Stimulated activated CD8-positive, alpha-beta memory T cell treated with anti-CD3 and anti-CD28 coated beads, Interleukin-12 subunit alpha, Interleukin-12 subunit beta, amount 100 ng/mL, for 24 hours (primary cell): ENCODE data around the gene UVSSA.
"Not testable (repeated sequence)": the region's sequence is repeated elsewhere in the genome, so short reads cannot be mapped to it uniquely, and the experiment has no call there.

ENCODE experiments used
- DNase-seq: peaks from one replicate; pipeline ENCODE4 v3.0.0-alpha.2; 2020; ENCODE audit errors: extremely low read depth

The UVSSA gene

GRCh38 chr4:1395389-1395820 is 48.4 kb downstream of the UVSSA start:
- not testable (repeated sequence) for DNase-seq

GRCh38 chr4:1395941-1396805 is 49.2 kb downstream of the UVSSA start:
- no peak for DNase-seq

GRCh38 chr4:1396806-1397455 is 49.9 kb downstream of the UVSSA start:
- DNase-seq, result no peak

GRCh38 chr4:1398681-1399507 is 51.9 kb downstream of the UVSSA start:
- DNase-seq, result no peak

GRCh38 chr4:1399508-1400190 is 52.6 kb downstream of the UVSSA start:
- no peak for DNase-seq

- no peak for DNase-seq
Measured at GRCh38 chr4:1400191-1400805, 53.3 kb downstream of the UVSSA start.

GRCh38 chr4:1400831-1401408 is 53.9 kb downstream of the UVSSA start:
- DNase-seq, result no peak

GRCh38 chr4:1401409-1402020 is 54.5 kb downstream of the UVSSA start:
- DNase-seq, result no peak

- DNase-seq, result no peak
Measured at GRCh38 chr4:1402021-1402515, 55.1 kb downstream of the UVSSA start.

GRCh38 chr4:1402516-1403091 is 55.6 kb downstream of the UVSSA start:
- DNase-seq, result no peak

- DNase-seq, result no peak
Measured at GRCh38 chr4:1403177-1403583, 56.2 kb downstream of the UVSSA start.

GRCh38 chr4:1403591-1404572 is 56.9 kb downstream of the UVSSA start:
- no peak for DNase-seq

- no peak for DNase-seq
Measured at GRCh38 chr4:1404573-1405253, 57.7 kb downstream of the UVSSA start.

GRCh38 chr4:1405254-1405635 is 58.2 kb downstream of the UVSSA start:
- no peak for DNase-seq

- DNase-seq, result no peak
Measured at GRCh38 chr4:1405636-1406393, 58.8 kb downstream of the UVSSA start.

- DNase-seq, result no peak
Measured at GRCh38 chr4:1406394-1406980, 59.5 kb downstream of the UVSSA start, which contains the start of gene NKX1-1. Gene NKX1-1 (minus strand): TSS chr4:1406442. CDS start chr4:1406442, 0 bp downstream.
